Activated CD4-positive, alpha-beta T cell treated with anti-CD3 and anti-CD28 coated beads, Interleukin-2, amount 50 U/mL, for 1 hour (primary cell): ENCODE results near the gene FAM131C.

Source experiments
- DNase-seq: peaks from one replicate; pipeline ENCODE4 v3.0.0-alpha.2; 2020

Gene FAM131C

DNA sequence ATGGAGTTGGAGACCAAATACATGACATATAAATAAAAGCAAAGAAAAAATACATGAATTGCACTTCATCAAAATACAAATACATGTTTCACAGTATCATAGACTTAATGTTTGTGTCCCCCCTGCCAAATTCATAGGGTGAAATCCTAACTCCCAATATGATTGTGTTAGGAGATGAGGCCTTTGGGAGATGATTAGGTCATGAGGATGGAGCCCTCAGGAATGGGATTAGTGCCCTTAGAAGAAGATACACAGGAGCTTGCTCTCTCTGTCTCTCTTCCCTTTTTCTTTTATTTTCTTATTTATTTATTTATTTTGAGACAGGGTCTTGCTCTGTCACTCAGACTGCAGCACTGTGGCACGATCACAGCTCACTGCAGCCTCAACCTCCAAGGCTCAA is 26.0 kb upstream of the FAM131C start:
- no peak for DNase-seq

DNA sequence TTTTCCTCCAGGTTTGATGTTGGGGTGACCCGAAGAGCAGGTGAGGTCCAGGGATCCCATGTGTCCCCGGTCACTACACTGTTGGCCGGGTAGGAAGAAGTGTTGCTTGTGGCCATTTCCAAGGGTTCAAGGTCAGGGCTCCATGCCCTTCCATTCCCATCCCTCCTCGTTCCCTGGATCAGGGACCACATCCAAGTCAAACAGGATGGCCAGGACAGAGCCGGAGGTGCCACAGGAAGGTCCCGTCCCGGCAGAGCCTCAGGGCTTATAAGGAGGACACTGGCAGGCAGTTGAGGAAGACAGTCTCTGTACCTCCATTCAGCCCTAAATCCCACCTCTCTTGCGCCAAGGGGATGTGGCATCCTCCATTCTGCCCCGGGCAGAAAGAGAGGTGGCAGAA is 22.0 kb upstream of the FAM131C start:
- no peak for DNase-seq

DNA sequence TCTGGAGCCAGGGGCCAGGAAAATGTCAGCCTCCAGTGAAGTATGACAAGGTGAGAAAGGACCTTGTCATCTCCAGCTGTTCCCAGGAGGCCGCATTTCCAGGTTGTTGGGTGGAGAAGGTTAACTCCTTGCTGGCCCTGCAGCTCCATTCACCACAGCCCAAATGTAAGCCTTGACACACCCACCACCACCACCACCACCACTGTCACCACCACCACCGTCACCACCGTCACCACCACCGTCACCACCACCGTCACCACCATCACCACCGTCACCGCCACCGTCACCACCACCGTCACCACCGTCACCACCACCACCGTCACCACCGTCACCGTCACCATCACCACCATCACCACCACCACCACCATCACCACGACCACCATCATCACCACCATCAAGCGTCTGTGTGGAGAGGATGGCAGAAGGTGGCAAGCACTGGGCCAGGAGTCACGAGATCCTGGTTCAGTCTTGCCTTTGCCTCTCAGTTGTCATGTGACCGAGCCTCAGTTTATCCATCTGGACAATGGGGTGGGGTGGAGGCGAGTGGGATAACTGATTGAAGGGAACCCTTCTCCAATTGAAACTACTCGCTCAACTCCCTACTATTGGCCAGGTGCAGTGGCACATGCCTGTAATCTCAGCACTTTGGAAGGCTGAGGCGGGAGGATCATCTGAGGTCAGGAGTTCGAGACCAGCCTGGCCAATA is 21.2 kb upstream of the FAM131C start:
- DNase-seq: no peak

DNA sequence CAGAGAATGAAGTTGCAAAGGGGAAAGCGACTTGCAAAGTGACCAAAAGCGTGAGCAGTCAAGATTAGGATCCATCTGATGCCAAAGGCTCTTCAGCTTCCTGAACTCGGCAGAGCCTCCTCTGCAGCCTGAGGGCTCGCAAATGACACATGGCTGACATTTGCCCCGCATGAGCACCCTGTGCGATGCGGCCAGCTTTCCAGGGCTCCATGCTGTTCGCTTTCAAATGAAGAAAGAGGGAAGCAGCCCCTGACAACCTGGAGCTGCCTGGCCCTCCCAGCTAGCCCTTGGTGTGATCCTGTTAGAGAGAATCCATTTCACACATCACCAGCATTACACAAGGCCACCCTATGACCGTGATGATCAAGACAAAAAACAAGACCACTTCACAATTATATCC is 20.2 kb upstream of the FAM131C start:
- no peak for DNase-seq

DNA sequence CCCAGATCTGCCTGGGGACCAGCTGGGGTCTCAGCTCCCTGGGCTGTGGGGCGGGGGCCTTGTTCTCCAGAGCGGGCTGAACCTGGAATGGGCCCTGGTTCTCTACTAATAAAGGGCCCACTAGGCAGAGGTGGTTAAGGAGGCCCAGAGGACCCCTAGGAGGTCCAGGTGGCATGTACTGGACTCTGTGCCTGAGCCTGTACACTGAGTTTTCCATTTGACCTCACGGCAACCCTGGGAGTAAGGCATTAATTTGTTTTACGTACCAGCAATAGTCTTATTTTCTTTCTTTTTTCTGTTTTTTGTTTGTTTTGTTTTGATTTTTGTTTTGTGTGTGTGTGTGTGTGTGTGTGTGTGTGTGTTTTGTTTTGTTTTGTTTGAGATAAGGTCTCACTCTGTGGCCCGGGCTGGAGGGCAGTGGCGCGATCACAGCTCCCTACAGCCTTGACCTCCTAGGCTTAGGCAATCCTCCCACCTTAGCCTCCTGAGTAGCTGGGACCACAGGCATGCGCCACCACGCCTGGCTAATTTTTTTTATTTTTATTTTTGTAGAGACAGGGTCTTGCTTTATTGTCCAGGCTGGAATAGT is 19.6 kb upstream of the FAM131C start:
- DNase-seq: no peak

DNA sequence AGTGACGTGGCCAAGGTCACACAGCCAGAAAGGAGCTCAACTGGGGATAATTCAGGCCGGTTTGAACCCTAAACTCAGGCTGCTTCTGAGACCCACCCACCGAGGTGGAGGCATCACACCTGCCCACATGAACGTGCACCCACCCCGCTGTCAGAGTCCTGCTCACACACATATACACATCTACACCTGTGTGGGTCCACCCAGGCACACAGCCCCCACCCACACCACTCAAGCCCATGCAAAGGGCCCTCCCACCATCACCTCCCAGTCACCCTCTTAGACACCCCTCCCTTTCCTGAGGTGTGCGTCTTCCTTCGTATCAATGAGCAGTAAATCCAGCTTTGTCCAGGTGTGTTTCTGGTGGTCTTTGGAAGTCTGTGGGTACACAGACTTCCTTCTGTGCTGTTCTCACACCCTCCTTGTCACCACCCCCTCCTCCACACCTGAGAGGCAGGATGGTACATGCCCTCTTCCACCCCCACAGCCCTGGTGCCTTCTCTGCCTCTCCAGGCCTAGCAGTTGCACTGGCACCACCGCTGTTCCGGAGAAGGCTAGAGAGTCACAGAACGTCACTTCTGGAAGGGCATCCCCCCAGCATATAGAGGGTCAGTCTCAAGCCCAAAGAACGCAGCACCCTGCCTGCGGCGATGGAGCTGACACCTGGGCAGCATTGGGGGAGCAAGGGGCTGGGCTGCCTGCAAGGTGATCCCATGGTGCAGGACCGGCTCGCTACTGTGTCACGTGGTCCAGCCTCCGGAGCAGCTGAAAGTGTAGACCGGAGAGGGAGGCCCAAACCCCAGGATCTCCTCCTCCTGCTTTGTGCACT is 18.9 kb upstream of the FAM131C start:
- no peak for DNase-seq

DNA sequence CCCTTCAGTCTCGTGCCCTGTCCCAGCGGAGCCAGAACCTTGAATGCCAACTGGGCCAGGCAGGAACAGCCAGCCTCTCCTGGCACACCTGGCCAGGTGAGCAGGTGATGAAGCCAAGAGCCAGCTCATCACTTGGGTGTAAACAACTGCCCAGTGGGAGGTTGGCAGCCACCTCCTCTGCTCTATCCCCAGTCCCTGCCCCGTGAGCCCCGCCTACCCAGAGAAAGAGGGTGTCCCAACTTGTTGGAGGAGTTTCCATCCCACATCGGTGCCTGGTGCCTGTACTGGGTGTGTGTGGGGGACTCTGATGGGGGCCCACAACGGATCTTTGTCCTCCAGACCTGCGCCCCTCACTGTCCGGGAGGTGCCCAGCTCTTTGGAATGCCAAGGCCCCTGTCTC is 17.8 kb upstream of the FAM131C start:
- no peak for DNase-seq

DNA sequence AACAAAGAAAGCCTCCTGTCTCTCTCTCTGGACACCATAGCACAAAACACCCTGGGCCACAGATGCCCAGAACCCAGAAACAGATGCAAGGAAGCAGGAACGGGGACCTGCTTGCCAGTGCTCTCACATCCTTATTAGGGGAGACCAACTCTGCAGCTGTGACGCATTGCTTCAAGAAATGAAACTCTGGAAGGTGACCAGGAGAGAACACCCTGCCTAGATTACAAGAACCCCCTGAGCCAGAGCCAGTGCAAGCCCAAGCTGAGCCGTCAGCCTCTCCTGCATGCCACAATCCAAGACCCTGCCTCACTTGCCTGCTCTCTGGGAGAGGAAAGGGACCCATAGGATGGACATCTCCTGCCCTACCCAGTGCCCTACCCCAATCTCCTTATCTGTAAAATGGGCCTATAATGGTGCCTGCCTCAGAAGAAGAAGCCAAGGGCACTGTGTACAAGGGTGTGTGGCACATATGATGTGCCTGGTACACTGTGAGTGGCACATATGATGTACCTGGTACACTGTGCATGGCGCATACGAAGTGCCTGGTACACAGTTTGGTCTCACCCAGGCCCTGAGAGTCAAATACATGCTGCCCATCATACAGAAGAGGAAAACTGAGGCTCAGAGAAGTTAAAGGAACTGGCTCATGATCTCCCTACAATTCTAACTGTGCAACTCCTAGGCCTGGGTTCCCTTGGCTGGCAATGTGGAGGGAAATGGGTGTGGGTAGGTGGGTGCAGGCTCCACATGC is 16.8 kb upstream of the FAM131C start:
- no peak for DNase-seq

DNA sequence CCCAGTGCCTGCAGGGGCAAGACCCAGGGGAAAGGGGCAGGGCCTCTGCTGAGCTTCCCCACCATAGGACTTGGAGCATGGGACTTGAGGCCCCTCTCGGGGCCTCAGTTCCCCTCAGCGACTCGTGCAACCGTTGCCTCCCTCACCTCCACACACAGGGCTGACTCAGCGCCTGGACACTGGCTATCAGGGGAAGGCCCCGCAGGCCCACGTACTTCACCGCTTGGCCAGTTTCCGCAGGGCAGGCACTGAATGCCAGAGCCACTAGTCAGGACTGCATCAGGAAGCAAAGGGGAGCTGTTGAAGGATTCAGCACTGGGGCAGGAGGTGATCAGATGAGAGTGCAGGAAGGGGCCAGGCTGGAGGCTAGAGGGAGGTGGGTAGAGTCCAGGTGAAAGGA is 15.5 kb upstream of the FAM131C start:
- no peak for DNase-seq

DNA sequence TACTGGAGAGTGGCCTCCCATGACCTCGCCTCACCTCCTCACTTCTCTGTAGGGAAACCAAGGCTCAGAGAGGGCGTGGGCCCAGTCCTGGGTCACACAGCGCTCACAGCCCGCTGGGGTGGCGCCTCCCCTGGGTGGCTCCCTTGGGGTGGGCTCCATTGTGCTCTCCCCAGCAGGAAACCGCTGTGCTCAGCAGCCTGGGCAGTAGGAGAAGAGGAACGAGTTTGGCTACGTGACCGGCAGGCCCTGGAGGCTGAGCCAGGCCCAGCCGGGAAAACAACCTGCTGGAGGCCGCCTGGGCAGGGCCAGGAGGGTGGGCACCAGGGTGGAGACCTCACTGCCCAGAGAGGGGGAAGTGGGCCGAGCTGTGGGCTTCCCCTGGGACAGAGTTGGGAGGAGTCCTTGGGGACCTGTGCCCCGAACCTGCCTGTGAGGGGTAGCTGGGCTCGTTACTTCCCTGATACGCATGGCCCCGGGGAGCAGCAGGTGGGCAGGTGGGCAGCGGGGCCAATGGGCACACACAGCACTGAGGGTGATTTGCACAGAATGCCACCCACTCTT is 15.0 kb upstream of the FAM131C start:
- no peak for DNase-seq

DNA sequence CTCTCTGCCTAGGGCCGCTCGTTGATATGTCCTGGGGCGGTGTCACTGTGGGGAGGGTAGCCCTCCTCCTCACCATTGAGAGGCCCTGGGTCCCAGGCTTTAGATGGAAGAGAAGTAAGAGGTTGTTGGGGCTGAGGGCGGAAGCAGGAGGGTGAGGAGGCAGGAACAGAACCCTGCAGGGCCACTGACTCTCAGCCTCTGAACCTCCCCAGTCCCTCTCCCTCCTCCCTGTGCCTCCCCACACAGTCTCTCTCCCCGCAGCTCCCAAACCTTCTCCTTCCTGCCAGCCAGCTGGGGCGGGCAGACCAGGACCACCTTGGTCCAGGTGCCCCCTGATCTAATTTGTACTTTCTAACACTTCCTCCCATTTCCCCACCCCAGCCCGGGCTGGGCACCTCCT is 14.3 kb upstream of the FAM131C start:
- DNase-seq: no peak

DNA sequence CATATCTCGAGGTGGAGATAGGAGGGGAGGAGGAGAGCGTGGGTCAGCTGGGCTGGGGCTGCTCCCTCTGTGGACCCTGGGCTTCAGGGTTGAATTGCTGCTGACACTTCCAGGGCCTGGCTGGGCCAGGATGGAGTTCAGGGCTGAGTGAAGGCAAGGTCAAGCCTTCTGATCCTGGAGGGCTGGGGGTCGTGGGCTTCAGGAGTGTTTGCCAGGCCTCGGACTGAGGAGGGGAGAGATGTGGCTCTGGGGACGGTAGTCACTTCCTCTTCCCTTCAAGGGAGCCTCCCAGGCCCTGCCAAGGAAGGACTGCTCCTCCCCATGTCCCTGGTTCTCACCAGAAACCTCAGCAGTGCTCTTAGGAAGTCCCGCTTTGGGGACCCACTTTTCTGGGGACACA is 12.1 kb upstream of the FAM131C start:
- no peak for DNase-seq

DNA sequence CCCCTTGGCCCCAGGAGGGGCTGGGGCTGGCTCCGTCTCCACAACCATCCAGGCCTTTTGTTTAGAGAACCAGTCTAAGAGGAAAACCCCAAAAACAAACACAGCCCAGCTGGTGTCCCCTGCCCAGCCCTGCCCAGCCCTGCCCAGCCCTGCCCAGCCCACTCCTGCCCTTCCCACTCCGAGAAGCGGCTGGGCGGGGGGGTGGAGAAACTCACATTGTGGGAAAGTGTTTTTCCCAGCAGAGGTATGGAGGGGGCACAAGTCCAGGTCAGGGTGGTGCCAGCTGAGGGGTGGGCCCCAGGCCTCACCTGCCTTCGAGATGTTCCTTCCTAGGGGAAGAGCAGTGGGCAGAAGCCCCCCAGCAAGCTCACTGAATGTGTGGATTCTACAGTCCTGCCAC is 10.0 kb upstream of the FAM131C start:
- DNase-seq: no peak

DNA sequence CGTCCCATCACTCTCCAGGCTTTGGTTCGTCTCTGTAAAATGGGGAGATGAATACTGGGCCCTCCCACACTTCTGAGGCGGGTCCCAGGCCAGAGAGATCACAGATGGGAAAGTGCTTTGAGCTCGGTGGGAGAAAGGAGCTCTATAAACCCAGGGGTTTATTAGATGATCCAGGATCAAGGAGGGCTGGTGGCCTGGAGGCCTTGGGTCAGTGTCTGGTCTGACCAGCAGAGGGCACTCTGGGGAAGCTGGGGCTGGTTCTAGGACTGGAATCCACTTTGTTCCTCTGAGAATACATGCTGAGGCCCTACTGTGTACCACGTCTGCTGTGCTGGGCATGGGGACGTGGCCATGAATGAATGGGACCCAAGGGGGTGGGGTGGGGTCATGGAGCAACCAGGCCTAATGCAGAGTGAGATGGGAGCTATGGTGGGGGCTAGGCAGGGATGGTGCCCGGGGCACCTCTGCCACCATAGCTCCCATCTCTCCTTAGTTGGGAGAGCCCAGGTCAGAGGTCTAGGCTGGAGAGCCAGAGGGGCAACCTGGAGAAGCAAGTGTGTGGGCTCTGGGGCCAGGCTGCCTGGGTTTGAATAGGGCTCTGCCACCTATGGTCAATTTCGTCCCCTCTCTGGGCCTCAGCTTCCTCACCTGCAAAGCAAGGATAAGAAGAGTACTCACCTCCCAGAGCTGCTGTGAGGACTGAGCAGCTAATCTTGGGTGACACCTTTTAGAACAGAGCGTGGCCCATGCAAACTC is 9.0 kb upstream of the FAM131C start:
- DNase-seq: peak; percentile 63

DNA sequence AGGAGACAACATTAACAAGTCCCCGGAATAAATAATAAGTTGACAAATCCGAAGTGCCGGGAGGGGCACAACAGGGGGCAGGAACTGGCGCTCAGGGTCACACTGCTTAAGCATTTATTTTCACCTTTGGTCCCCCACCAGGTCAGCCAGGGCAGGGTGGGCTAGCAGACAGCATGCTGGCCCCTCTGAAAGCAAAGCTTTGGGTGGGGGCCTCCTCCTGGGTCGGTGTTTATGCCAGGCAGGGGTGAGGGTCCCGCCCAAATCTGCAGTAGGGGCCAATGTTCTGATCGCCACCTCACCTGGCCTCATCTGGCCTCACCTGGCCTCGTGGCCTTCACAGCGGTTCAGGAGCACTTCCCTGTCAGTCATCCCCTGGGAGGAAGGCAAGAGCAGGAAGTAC is 8.2 kb upstream of the FAM131C start:
- DNase-seq: no peak

DNA sequence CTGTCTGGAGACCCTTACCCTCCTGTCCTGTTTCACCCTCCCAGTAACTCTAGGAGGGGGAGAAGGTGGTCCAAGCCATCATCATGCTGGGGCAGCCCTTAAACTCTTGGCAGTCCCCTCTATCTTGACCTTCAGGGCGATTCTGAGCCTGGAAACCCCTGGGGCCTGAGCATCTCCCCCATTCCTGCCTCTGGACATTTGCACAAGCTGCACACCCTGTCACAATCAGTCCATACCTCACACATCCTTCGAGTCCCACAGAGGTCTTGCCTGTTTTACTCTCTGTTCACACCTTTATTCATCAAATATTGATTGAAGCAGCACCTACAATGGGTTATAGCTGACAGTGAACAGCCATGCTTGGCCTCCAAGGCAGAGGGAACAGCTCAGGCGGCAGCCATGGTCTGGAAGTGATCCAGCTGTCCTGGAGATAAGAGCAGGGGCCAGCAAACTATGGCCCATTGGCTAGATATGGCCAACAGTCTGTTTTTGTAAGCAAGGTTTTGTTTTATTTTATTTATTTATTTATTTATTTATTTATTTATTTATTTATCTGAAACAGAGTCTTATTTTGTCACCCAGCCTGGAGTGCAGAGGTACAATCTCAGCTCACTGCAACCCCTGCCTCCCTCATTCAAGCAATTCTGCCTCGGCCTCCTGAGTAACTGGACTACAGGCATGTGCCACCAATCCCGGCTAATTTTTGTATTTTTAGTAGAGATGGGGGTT is 7.1 kb upstream of the FAM131C start:
- no peak for DNase-seq

DNA sequence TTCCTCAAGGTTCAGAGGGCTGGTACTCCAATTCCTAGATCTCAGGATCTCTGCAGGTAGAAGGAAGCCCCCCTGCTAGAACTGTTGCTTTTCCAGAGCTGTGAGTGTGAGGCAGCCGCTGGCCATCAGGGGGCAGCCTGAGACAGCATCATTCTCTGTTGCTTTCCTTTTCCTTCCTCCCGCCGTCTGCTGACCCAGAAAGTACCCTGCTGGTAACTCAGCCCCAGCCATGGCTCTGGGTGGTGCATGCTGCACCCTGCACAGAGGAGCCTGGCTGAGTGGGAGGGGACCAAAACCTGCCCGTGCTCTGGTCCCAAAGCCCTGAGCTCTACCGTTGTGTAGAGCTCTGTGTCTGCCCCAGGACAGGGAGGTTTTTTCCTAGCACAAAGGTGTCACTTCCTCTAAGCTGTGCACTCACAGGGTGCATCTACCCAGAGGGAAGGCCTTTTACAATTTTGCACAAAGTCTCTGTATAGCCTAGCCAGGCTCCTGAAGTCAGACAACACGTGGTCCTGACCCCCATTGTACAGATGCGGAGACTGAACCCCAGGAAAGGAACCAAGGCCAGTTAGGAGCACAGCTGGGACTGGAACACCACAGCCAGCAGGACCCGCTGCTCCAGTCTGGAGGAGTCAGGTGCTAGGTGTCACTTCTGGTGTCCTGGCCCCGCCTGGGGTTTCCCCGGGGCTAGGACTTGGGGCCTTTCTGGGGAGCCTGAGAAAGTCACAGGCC is 5.6 kb upstream of the FAM131C start:
- peak; percentile 71 for DNase-seq

DNA sequence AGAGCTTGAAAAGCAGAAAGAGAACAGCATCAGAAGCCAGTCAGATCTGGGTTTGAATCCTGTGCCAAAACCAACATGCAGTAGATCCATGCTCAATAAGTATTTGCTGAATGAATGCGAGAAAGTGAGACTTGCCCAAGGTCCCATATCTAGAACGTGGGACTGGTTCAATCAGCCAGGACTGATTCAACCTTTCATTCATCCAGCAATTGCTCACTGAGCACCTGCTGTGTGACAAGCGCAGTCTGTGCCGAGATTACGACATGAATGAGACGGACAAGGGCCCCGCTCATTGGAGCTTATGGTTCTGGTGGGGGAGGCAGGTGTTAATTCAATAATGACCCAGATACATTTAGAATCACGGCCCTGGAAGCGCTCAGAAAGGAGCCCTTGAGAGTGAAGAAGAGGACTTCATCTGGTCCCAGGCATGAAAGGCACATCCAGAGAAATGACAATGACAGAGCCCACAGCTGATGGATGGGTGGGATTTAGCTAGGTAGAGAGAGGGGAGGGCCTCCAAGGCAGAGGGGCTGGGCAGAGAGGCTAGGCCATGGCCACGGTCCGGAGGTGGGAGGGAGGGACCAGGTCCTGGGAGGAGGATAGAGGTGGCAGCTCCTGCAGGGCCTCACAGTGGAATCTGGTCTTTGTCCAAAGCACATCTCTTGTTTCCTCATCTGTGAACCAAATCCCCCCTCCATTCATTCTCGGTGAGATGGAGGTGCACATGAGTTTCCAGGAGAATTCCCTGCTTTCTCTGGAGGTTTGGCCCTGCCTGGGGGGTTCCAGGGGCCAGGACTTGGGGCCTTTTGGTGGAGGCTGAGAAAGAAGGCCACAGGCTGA is 4.2 kb upstream of the FAM131C start:
- DNase-seq: no peak

DNA sequence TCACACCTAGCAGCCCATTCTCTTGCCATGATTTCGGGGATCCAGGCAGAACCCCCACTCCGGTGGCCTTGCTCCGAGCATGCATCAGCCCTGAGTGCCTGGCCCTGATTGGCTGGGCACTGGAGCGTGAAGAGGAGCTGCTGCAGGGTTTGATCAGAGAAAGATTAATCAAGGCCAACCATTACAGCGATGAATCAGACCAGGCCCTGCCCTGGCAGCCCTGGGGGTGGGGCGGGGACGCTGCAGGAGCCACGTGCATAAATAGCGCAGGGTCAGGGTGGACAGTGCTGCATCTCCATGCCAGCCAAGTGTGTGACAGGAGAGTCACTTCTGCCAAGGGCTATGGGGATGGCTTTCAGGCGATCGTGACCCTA is 3.4 kb upstream of the FAM131C start:
- DNase-seq: no peak
